Smooth muscle cell (in vitro differentiated cells): ENCODE results near the gene ZNF747. TPM values are rescaled to one million over a fixed set of nuclear protein-coding genes. Genes with fewer than 3 reads are reported as not detected.

Source experiments
- DNase-seq: peaks from one replicate; lab custom pipeline; 2025; ENCODE audit not compliant: unreplicated experiment; lab: John Stamatoyannopoulos, UW
- H2AFZ ChIP-seq: fragments of 200-600 bp; sonication (generic); 2 replicates; pipeline ENCODE4 v1.6.0; 2016; ENCODE audit warnings: antibody characterized with exemption, low read depth, mild to moderate bottlenecking
- H3F3A ChIP-seq: fragments of 200-600 bp; sonication (generic); 2 replicates; pipeline ENCODE4 v1.6.0; 2017; ENCODE audit warnings: antibody characterized with exemption, low read depth
- H3K27ac ChIP-seq: fragments of 200-600 bp; sonication (generic); 2 replicates; pipeline ENCODE4 v1.5.1; 2016; ENCODE audit warnings: low read depth, mild to moderate bottlenecking
- H3K27me3 ChIP-seq: fragments of 200-600 bp; sonication (generic); 2 replicates; pipeline ENCODE4 v1.6.1; 2016; ENCODE audit warnings: low read depth, mild to moderate bottlenecking
- H3K36me3 ChIP-seq: fragments of 200-600 bp; sonication (generic); 2 replicates; pipeline ENCODE4 v1.5.1; 2016; ENCODE audit warnings: low read depth
- H3K4me1 ChIP-seq: fragments of 200-600 bp; sonication (generic); 2 replicates; pipeline ENCODE4 v1.5.1; 2016; ENCODE audit warnings: low read depth
- H3K4me2 ChIP-seq: fragments of 200-600 bp; sonication (generic); 2 replicates; pipeline ENCODE4 v1.6.0; 2016; ENCODE audit warnings: mild to moderate bottlenecking
- H3K4me3 ChIP-seq: fragments of 200-600 bp; sonication (generic); 2 replicates; pipeline ENCODE4 v1.5.1; 2016; ENCODE audit warnings: mild to moderate bottlenecking
- H3K79me2 ChIP-seq: fragments of 200-600 bp; sonication (generic); 2 replicates; pipeline ENCODE4 v1.6.0; 2016; ENCODE audit warnings: low read depth, mild to moderate bottlenecking
- H3K9ac ChIP-seq: fragments of 200-600 bp; sonication (generic); 2 replicates; pipeline ENCODE4 v1.6.0; 2016; ENCODE audit warnings: low read depth
- H3K9me3 ChIP-seq: fragments of 200-600 bp; sonication (generic); replicated peaks from 2 replicates; pipeline ENCODE4 v1.5.1; 2016; ENCODE audit warnings: low read depth
- H4K20me1 ChIP-seq: fragments of 200-600 bp; sonication (generic); 2 replicates; pipeline ENCODE4 v1.6.0; 2016; ENCODE audit warnings: low read depth
- WGBS: methylation state at CpG from one replicate; pipeline ENCODE4 v1.1.7; 2016; ENCODE audit warnings: low lambda C conversion rate; 5-methylcytosine and 5-hydroxymethylcytosine counted together
- microRNA-seq: library from miRNA; unstranded; fragments of <30 nt; microRNA quantifications from one replicate; pipeline ENCODE4, GENCODE V29; 2016; ENCODE audit warnings: borderline number of aligned reads
- polyA plus RNA-seq: library from polyadenylated mRNA; unstranded; fragments of >200 nt; fragmentation: Nextera tagmentation; extraction: Ambion mirVana; gene quantifications from 2 replicates; pipeline ENCODE4 v1.2.1, GENCODE V29; 2016
- small RNA-seq: library from RNA; depleted of rRNA; stranded (forward); fragments of <200 nt; gene quantifications from one replicate; pipeline ENCODE3, GENCODE V24; 2014
- total RNA-seq: library from RNA; depleted of rRNA; stranded (reverse); fragments of >200 nt; gene quantifications from 2 replicates; pipeline ENCODE4 v1.2.3, GENCODE V29; 2014
- TF ChIP-seq, protein P1 (sequence below): fragments of 200-600 bp; sonication (generic); IDR thresholded peaks from 2 replicates; pipeline ENCODE4 v1.5.1; 2017; ENCODE audit warnings: borderline replicate concordance, mild to moderate bottlenecking, antibody characterized with exemption; ENCODE audit not compliant: insufficient read depth, poor library complexity, severe bottlenecking

ZNF747 gene
- total and polyA plus RNA-seq, 2 experiments from 2014 or later, result 5.7 to 6.3 TPM

GRCh38 chr16:30482366-30482765 is 52.3 kb downstream of the ZNF747 start:
- DNase-seq, result no peak
- no peak overlapping the region for H3K9ac ChIP-seq
- H3K4me3 ChIP-seq, result no peak overlapping the region
- no peaks in the 10 kb centered on the region for H3F3A ChIP-seq
- no peaks in the 10 kb centered on the region for H3K79me2 ChIP-seq
- H3K9me3 ChIP-seq, result no peaks in the 10 kb centered on the region
- H3K4me1 ChIP-seq, result no peaks in the 10 kb centered on the region
- H3K27me3 ChIP-seq, result peaks cover 14% of the 10 kb centered on the region
- H3K36me3 ChIP-seq, result no peaks in the 10 kb centered on the region
- no peak overlapping the region for H3K27ac ChIP-seq
- H3K4me2 ChIP-seq, result no peak overlapping the region
- 86% methylated on average over 3 of the region's 3 CpGs for WGBS
- TF ChIP-seq, protein P1, sequence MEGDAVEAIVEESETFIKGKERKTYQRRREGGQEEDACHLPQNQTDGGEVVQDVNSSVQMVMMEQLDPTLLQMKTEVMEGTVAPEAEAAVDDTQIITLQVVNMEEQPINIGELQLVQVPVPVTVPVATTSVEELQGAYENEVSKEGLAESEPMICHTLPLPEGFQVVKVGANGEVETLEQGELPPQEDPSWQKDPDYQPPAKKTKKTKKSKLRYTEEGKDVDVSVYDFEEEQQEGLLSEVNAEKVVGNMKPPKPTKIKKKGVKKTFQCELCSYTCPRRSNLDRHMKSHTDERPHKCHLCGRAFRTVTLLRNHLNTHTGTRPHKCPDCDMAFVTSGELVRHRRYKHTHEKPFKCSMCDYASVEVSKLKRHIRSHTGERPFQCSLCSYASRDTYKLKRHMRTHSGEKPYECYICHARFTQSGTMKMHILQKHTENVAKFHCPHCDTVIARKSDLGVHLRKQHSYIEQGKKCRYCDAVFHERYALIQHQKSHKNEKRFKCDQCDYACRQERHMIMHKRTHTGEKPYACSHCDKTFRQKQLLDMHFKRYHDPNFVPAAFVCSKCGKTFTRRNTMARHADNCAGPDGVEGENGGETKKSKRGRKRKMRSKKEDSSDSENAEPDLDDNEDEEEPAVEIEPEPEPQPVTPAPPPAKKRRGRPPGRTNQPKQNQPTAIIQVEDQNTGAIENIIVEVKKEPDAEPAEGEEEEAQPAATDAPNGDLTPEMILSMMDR, result no peak
- no peaks in the 10 kb centered on the region for H4K20me1 ChIP-seq
- no peak overlapping the region for H2AFZ ChIP-seq

DNA sequence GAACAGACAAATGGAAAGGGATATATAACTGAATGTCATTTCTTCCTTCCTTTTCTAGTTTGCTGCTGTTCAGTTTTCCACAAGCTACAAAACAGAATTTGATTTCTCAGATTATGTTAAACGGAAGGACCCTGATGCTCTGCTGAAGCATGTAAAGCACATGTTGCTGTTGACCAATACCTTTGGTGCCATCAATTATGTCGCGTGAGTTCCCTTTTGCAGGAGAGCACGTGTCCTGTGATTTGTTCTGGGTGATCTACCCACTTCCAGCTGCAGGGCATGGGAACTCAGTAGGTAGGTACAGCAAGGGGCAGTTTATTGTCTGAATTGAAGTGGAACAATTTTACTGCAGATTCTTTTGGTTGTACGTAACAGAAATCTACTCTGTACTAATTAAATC is 53.3 kb downstream of the ZNF747 start:
- 92% methylated on average over 5 of the region's 5 CpGs for WGBS
- H3K27me3 ChIP-seq, result peaks cover 14% of the 10 kb centered on the region
- no peaks in the 10 kb centered on the region for H3F3A ChIP-seq
- H3K4me3 ChIP-seq, result no peak overlapping the region
- H3K9me3 ChIP-seq, result no peaks in the 10 kb centered on the region
- no peaks in the 10 kb centered on the region for H3K36me3 ChIP-seq
- H3K79me2 ChIP-seq, result no peaks in the 10 kb centered on the region
- no peak overlapping the region for H3K27ac ChIP-seq
- H3K4me1 ChIP-seq, result no peaks in the 10 kb centered on the region
- TF ChIP-seq, protein P1, result no peak
- H3K4me2 ChIP-seq, result no peak overlapping the region
- H2AFZ ChIP-seq, result no peak overlapping the region
- no peak overlapping the region for H3K9ac ChIP-seq
- no peaks in the 10 kb centered on the region for H4K20me1 ChIP-seq
- DNase-seq, result no peak

Small RNA genes within 50 kb of the gene (microRNA-seq; reads per million reads assigned to microRNA genes)
- gene MIR4518, result not detected

Small RNA genes within 50 kb of the gene (small RNA-seq; reads per million reads assigned to genes)
- not detected for gene MIR4518
- not detected for gene RNU7-61P

Other genes with a start within 250 kb of the ZNF747 start
- gene CD2BP2, start 179.6 kb downstream of the ZNF747 start, total RNA-seq, result 30.3 and 33.3 TPM in 2 replicates
- gene CD2BP2, start 179.6 kb downstream of the ZNF747 start, polyA plus RNA-seq, result 42.0 and 43.5 TPM in 2 replicates
- gene TBC1D10B, start 164.4 kb downstream of the ZNF747 start, total RNA-seq, result 12.7 and 17.7 TPM in 2 replicates
- 37.1 and 37.4 TPM in 2 replicates for gene TBC1D10B, start 164.4 kb downstream of the ZNF747 start, polyA plus RNA-seq
- gene MYL11, start 160.1 kb downstream of the ZNF747 start, total RNA-seq, result not detected in 2 replicates
- 3.6 and 8.2 TPM in 2 replicates for gene MYL11, start 160.1 kb downstream of the ZNF747 start, polyA plus RNA-seq
- 0.27 TPM in 1 of 2 replicates, not detected in the other for gene SEPTIN1, start 152.3 kb downstream of the ZNF747 start, total RNA-seq
- gene SEPTIN1, start 152.3 kb downstream of the ZNF747 start, polyA plus RNA-seq, result 2.8 and 3.7 TPM in 2 replicates
- 7.7 and 9.3 TPM in 2 replicates for gene ZNF48, start 139.4 kb downstream of the ZNF747 start, total RNA-seq
- gene ZNF48, start 139.4 kb downstream of the ZNF747 start, polyA plus RNA-seq, result 8.0 and 10.3 TPM in 2 replicates
- 6.6 and 7.2 TPM in 2 replicates for gene ZNF771, start 127.3 kb downstream of the ZNF747 start, total RNA-seq
- 14.5 and 20.9 TPM in 2 replicates for gene ZNF771, start 127.3 kb downstream of the ZNF747 start, polyA plus RNA-seq
- 18.4 and 18.6 TPM in 2 replicates for gene DCTPP1, start 104.8 kb downstream of the ZNF747 start, total RNA-seq
- 34.8 and 37.8 TPM in 2 replicates for gene DCTPP1, start 104.8 kb downstream of the ZNF747 start, polyA plus RNA-seq
- gene SEPHS2, start 89.0 kb downstream of the ZNF747 start, total RNA-seq, result 9.2 and 12.1 TPM in 2 replicates
- 26.4 and 30.5 TPM in 2 replicates for gene SEPHS2, start 89.0 kb downstream of the ZNF747 start, polyA plus RNA-seq
- not detected in 2 replicates for gene ITGAL, start 62.1 kb downstream of the ZNF747 start, total RNA-seq
- gene ITGAL, start 62.1 kb downstream of the ZNF747 start, polyA plus RNA-seq, result not detected in 2 replicates
- 17.8 and 18.6 TPM in 2 replicates for gene ZNF768, start 8.3 kb downstream of the ZNF747 start, total RNA-seq
- gene ZNF768, start 8.3 kb downstream of the ZNF747 start, polyA plus RNA-seq, result 15.4 and 17.5 TPM in 2 replicates
- 1.6 and 5.0 TPM in 2 replicates for gene ZNF764, start 23.5 kb upstream of the ZNF747 start, total RNA-seq
- gene ZNF764, start 23.5 kb upstream of the ZNF747 start, polyA plus RNA-seq, result 4.0 and 6.5 TPM in 2 replicates
- 6.2 and 6.9 TPM in 2 replicates for gene ZNF688, start 36.9 kb upstream of the ZNF747 start, total RNA-seq
- 16.4 and 16.8 TPM in 2 replicates for gene ZNF688, start 36.9 kb upstream of the ZNF747 start, polyA plus RNA-seq
- gene ZNF785, start 50.8 kb upstream of the ZNF747 start, total RNA-seq, result 8.1 and 12.9 TPM in 2 replicates
- gene ZNF785, start 50.8 kb upstream of the ZNF747 start, polyA plus RNA-seq, result 3.8 and 6.8 TPM in 2 replicates
- 9.9 and 10.0 TPM in 2 replicates for gene ZNF689, start 75.5 kb upstream of the ZNF747 start, total RNA-seq
- 8.2 and 10.6 TPM in 2 replicates for gene ZNF689, start 75.5 kb upstream of the ZNF747 start, polyA plus RNA-seq
- 7.4 and 22.0 TPM in 2 replicates for gene PRR14, start 116.1 kb upstream of the ZNF747 start, total RNA-seq
- gene PRR14, start 116.1 kb upstream of the ZNF747 start, polyA plus RNA-seq, result 16.7 and 26.1 TPM in 2 replicates
- 18.3 and 22.3 TPM in 2 replicates for gene FBRS, start 123.6 kb upstream of the ZNF747 start, total RNA-seq
- gene FBRS, start 123.6 kb upstream of the ZNF747 start, polyA plus RNA-seq, result 21.9 and 25.0 TPM in 2 replicates
- 9.0 and 16.2 TPM in 2 replicates for gene SRCAP, start 164.3 kb upstream of the ZNF747 start, total RNA-seq
- gene SRCAP, start 164.3 kb upstream of the ZNF747 start, polyA plus RNA-seq, result 14.5 and 24.9 TPM in 2 replicates
- gene PHKG2, start 213.6 kb upstream of the ZNF747 start, total RNA-seq, result 24.9 and 35.9 TPM in 2 replicates
- 39.1 and 40.1 TPM in 2 replicates for gene PHKG2, start 213.6 kb upstream of the ZNF747 start, polyA plus RNA-seq
- gene CFAP119, start 227.2 kb upstream of the ZNF747 start, total RNA-seq, result 2.2 and 5.2 TPM in 2 replicates
- 3.0 and 3.5 TPM in 2 replicates for gene CFAP119, start 227.2 kb upstream of the ZNF747 start, polyA plus RNA-seq
- gene RNF40, start 227.5 kb upstream of the ZNF747 start, total RNA-seq, result 66.1 and 73.0 TPM in 2 replicates
- 92.5 and 107 TPM in 2 replicates for gene RNF40, start 227.5 kb upstream of the ZNF747 start, polyA plus RNA-seq